Epithelial cell of proximal tubule (primary cell): ENCODE measurements around the gene CKS2. TPM values are rescaled to one million over a fixed set of nuclear protein-coding genes. Genes with fewer than 3 reads are reported as not detected.

Source experiments
- DNase-seq: peaks from one replicate; pipeline ENCODE4 v3.0.0-alpha.2; 2011; ENCODE audit warnings: low read depth
- H3K4me3 ChIP-seq: 2 replicates; pipeline ENCODE4 v1.5.1; 2011; ENCODE audit warnings: low read depth, mild to moderate bottlenecking, low read length
- total RNA-seq: library from RNA; depleted of rRNA; stranded (reverse); fragments of >200 nt; gene quantifications from 2 replicates; pipeline ENCODE4 v1.2.3, GENCODE V29; 2015
- TF ChIP-seq, protein P1 (sequence below): conservative IDR thresholded peaks from 2 replicates; pipeline ENCODE4 v1.5.1; 2012; ENCODE audit warnings: low read depth, mild to moderate bottlenecking, low read length

Gene CKS2
- total RNA-seq, 1 donor from 2014 or later: 414 TPM

DNA sequence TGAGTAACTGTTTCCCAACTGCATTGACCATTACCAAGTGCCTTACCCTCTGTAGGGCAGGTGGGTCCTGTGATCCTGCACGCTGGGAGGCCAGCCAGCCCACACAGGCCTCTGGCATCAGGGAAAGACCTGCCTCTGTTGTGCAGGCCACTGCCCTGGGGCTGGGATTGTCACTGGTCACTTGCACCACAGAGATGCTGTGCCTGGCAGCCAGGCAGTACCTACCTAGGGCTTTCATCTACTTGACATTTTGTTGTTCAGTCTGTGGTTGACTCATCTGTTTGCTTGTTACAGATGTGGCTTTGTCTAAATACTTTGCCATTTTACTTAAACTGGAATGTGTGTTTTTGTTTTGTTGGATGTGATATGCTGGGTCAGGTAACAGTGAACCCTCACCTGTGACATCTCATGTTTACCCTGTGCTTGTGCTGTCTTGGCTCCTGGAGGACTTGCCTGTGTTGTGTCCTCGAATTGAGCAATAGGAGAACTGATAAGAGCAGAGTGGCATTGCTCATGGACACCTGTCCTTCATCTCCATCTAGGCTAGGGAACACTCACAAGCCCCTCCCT lies 40.1 kb downstream of the CKS2 start:
- no peak overlapping the region for H3K4me3 ChIP-seq
- TF ChIP-seq, protein P1, sequence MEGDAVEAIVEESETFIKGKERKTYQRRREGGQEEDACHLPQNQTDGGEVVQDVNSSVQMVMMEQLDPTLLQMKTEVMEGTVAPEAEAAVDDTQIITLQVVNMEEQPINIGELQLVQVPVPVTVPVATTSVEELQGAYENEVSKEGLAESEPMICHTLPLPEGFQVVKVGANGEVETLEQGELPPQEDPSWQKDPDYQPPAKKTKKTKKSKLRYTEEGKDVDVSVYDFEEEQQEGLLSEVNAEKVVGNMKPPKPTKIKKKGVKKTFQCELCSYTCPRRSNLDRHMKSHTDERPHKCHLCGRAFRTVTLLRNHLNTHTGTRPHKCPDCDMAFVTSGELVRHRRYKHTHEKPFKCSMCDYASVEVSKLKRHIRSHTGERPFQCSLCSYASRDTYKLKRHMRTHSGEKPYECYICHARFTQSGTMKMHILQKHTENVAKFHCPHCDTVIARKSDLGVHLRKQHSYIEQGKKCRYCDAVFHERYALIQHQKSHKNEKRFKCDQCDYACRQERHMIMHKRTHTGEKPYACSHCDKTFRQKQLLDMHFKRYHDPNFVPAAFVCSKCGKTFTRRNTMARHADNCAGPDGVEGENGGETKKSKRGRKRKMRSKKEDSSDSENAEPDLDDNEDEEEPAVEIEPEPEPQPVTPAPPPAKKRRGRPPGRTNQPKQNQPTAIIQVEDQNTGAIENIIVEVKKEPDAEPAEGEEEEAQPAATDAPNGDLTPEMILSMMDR: no peak
- no peak for DNase-seq

DNA sequence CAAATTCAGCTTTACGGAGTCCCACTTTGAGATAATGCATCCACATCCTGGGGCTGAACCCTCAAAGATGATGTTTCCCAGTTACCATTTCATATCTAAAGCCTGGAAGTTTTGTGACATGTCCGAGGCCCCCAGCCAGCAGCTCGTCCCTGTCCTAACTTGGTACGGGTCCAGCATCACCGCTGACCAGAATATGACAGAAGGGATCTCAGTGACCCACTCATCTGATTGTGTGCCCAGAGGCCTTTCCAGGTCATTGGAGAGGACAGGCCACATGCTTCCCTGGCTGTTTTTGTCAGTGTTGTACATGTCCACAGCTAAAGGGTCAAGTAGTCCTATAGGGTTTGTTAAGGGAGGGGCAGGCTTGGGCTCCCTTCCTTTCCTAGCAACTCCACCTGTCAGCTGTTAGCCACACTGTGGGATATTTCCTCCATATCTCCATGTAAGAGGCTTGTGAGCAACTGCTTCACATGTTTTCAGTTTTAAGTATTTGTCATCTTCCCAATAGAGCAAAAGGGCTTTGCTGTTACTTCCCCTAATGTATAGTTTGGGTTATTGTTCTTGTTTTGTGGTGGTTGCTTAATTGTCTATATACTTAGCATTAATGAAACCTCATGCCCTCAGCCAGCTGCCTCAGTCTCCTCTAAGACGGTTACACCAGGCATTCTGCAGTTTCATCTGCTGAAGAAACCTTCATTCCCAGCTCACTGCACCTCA lies 40.7 kb downstream of the CKS2 start:
- H3K4me3 ChIP-seq: no peak overlapping the region
- TF ChIP-seq, protein P1: no peak
- no peak for DNase-seq

DNA sequence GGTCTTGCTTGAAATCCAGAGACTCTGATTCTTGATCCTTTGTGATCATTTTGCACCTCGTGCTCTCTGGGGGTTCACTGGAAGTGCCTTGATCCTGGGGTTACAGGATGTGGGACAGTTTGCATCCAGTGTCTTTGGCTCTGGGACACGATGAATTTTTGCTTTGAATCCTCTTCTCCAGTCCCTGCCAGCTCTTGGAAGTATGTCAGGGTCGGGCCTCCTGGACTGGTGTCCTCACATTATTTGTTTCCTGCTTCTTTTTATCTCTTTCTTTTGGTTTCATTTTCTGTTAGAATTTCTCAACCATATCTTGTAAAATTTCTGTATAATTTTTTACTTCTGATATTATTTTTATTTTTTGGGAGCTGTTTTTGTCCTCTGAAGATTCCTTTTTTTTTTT lies 41.5 kb downstream of the CKS2 start:
- DNase-seq: no peak
- H3K4me3 ChIP-seq: no peak overlapping the region
- TF ChIP-seq, protein P1: no peak

DNA sequence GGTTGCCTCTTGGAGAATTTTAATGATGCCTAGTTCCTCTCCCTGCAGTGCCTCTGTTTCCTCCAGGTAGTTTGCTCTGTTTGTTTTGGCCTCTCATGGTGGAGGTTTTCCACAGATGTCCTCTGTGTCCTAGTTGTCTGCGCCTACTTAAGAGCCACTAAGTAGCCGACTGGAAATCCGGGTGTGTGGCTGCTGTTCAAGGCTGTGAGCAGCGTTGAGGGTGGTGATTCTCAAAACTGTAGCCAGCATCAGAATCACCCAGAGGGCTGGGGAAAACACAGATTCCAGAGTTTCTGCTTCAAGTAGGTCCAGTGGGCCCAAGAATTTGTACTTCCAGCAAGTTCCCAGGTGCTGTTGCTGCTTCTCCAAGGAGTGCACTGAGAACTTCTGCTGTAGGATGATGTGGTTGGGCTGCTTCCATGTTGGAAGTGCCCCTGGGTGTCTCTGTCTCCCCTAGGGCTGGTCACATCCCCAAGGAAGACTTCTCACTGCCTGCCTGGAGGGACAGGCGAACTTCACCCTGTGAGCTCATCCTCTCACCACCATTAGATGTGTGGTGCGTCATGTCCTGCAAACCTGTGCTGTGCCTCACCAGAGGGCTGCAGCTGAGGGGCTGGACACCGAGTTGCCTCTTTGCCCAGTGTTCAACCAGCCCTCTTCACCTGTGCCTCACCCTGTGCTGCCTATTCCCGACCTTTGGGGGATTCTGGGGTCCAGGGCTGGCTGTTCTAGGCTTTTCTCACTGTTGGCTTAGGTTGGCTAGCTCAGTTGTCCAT lies 42.1 kb downstream of the CKS2 start:
- DNase-seq: no peak
- TF ChIP-seq, protein P1: no peak
- no peak overlapping the region for H3K4me3 ChIP-seq

DNA sequence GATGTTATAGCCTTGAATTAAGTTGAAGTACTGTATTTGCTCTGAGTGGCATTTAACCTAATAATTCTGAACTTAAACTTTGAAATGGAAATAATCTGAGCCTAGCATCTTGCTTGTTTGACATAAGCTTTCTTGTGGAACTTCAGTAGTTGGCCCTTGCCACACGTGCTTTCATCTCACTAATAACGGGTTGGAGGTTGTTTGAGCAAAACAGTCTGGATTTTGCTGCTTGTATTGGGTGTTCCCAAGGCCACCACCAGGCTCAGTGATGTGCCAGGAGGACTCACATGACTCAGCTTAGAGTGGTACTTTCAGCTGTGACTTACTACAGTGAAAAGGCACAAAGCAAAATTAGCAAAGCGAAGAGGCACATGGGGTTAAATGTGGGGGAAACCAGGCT lies 43.0 kb downstream of the CKS2 start:
- TF ChIP-seq, protein P1: no peak
- DNase-seq: no peak

DNA sequence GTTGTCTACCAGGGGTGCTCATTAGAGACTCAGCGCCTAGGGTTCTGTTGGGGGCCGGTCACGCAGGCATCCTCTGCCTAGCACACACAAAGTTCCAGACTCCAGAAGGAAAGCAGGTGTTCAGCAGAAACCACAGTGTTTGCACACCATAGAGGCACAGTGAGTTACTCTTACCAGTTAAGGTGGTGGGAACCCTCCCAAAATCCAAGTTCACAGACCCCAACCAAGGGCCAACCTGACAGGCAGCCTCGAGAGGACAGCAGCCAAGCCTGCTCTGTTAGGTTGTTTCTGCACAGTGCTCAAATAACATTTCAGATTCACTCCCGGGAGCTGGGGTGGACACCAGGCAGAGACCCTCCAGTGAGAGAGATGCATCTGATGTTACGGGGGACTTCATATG lies 43.5 kb downstream of the CKS2 start:
- TF ChIP-seq, protein P1: no peak
- no peak for DNase-seq
- no peak overlapping the region for H3K4me3 ChIP-seq

More for the DNA sequence above, 43.0 kb downstream of the CKS2 start:
- no peak overlapping the region for H3K4me3 ChIP-seq

DNA sequence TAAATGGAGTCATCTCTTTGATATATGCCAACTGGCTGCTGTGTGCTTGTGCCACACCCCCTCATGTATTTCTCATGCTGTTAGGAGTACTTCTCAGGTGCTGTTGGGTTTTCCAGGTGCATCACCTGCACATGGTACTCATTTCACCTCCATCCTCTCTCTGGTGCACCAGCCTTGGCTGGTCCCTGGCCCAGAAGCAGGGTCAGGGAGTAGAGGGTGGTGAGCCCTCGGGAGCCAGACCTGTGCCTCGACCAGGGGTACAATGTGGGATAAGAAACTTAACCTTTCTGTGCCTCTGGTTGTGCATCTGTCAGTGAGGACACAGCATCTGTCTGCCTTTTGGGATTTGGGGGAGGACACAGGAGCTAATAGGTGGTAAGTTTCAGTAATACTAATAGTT lies 45.8 kb downstream of the CKS2 start:
- TF ChIP-seq, protein P1: no peak
- DNase-seq: no peak
- H3K4me3 ChIP-seq: no peak overlapping the region
